GM21447 (cell line): ENCODE data around the gene FRMD4A.
A peak's percentile ranks its signal among the peaks of the same experiment; 100 is the strongest.
"Not testable (repeated sequence)": the region's sequence is repeated elsewhere in the genome, so short reads cannot be mapped to it uniquely, and the experiment has no call there.

Source experiments
- ATAC-seq: cut with Tn5 transposase; IDR thresholded peaks from one replicate; pipeline ENCODE4 v1.9.1; 2021; ENCODE audit not compliant: unreplicated experiment

FRMD4A gene

GRCh38 chr10:13797164-13797563 lies 533.6 kb downstream of the FRMD4A start:
- ATAC-seq: no peak

GRCh38 chr10:13795653-13796555 lies 534.8 kb downstream of the FRMD4A start:
- ATAC-seq: peak; percentile 77

- ATAC-seq: no peak
These were observed 535.6 kb downstream of the FRMD4A start for GRCh38 chr10:13794992-13795612.

GRCh38 chr10:13792006-13792405 lies 538.7 kb downstream of the FRMD4A start:
- ATAC-seq: no peak

GRCh38 chr10:13791483-13791882 lies 539.2 kb downstream of the FRMD4A start:
- ATAC-seq: no peak

GRCh38 chr10:13790196-13790595 lies 540.5 kb downstream of the FRMD4A start:
- no peak for ATAC-seq

GRCh38 chr10:13789448-13789829 lies 541.3 kb downstream of the FRMD4A start:
- no peak for ATAC-seq

GRCh38 chr10:13788711-13789447 lies 541.8 kb downstream of the FRMD4A start:
- ATAC-seq: no peak

GRCh38 chr10:13788320-13788600 lies 542.5 kb downstream of the FRMD4A start:
- no peak for ATAC-seq

- ATAC-seq: peak; percentile 83
These were observed 543.7 kb downstream of the FRMD4A start for GRCh38 chr10:13787015-13787421.

GRCh38 chr10:13784067-13784466 lies 546.7 kb downstream of the FRMD4A start:
- ATAC-seq: no peak

GRCh38 chr10:13779748-13780147 lies 551.0 kb downstream of the FRMD4A start:
- no peak for ATAC-seq

- not testable (repeated sequence) for ATAC-seq
These were observed 552.1 kb downstream of the FRMD4A start for GRCh38 chr10:13778693-13778960.

GRCh38 chr10:13776861-13777311 lies 553.8 kb downstream of the FRMD4A start:
- peak; percentile 62 for ATAC-seq

GRCh38 chr10:13775786-13776775 lies 554.6 kb downstream of the FRMD4A start:
- no peak for ATAC-seq

GRCh38 chr10:13774303-13774893 lies 556.3 kb downstream of the FRMD4A start:
- no peak for ATAC-seq

- ATAC-seq: no peak
These were observed 557.1 kb downstream of the FRMD4A start for GRCh38 chr10:13773496-13774170.

GRCh38 chr10:13773043-13773442 lies 557.7 kb downstream of the FRMD4A start:
- ATAC-seq: no peak

- ATAC-seq: no peak
These were observed 558.7 kb downstream of the FRMD4A start for GRCh38 chr10:13771992-13772391.
